NCI-H748 (cell line): ENCODE results near the gene ATF4.
A peak's percentile ranks its signal among the peaks of the same experiment; 100 is the strongest.
"Not testable (repeated sequence)": the region's sequence is repeated elsewhere in the genome, so short reads cannot be mapped to it uniquely, and the experiment has no call there.

Source experiments
- DNase-seq: peaks from one replicate; lab custom pipeline; 2025; ENCODE audit not compliant: unreplicated experiment; lab: John Stamatoyannopoulos, UW

ATF4 gene

GRCh38 chr22:39510529-39511149, 9.7 kb upstream of the ATF4 start:
- DNase-seq, result no peak

GRCh38 chr22:39511226-39511625, 9.1 kb upstream of the ATF4 start:
- no peak for DNase-seq

GRCh38 chr22:39512026-39512425, 8.3 kb upstream of the ATF4 start:
- no peak for DNase-seq

- DNase-seq, result no peak
Observed at GRCh38 chr22:39513791-39514190, 6.6 kb upstream of the ATF4 start.

GRCh38 chr22:39514373-39514973, 5.9 kb upstream of the ATF4 start:
- DNase-seq, result peak; percentile 12

- DNase-seq, result no peak
Observed at GRCh38 chr22:39515266-39516050, 4.9 kb upstream of the ATF4 start.

GRCh38 chr22:39517470-39517869, 2.9 kb upstream of the ATF4 start:
- no peak for DNase-seq

GRCh38 chr22:39518144-39518786, 2.1 kb upstream of the ATF4 start:
- no peak for DNase-seq

- peak; percentile 42 for DNase-seq
Observed at GRCh38 chr22:39518996-39519680, 1.2 kb upstream of the ATF4 start.

- peak; percentile 98 for DNase-seq
Observed at GRCh38 chr22:39519681-39520225, 609 bp upstream of the ATF4 start.

- DNase-seq, result not testable (repeated sequence)
Observed at GRCh38 chr22:39521106-39521885, 934 bp downstream of the ATF4 start.

GRCh38 chr22:39522091-39522490, 1.7 kb downstream of the ATF4 start:
- DNase-seq, result not testable (repeated sequence)

- DNase-seq, result peak; percentile 19
Observed at GRCh38 chr22:39522567-39523300, 2.4 kb downstream of the ATF4 start.

- DNase-seq, result no peak
Observed at GRCh38 chr22:39524089-39524752, 3.9 kb downstream of the ATF4 start.

- DNase-seq, result no peak
Observed at GRCh38 chr22:39524753-39525657, 4.6 kb downstream of the ATF4 start.

- DNase-seq, result no peak
Observed at GRCh38 chr22:39525658-39525975, 5.3 kb downstream of the ATF4 start.

- DNase-seq, result no peak
Observed at GRCh38 chr22:39526736-39527171, 6.4 kb downstream of the ATF4 start.

- DNase-seq, result peak; percentile 39
Observed at GRCh38 chr22:39527481-39527961, 7.2 kb downstream of the ATF4 start.
